BJ (cell line): Measurements from ENCODE around the gene PRDM16. TPM values are rescaled to one million over a fixed set of nuclear protein-coding genes. Genes with fewer than 3 reads are reported as not detected.

Experiments
- CTCF ChIA-PET: fragments of 350-600 bp; formaldehyde crosslinking; extraction: SDS; loops from one replicate; lab custom pipeline; 2021; ENCODE audit warnings: antibody characterized with exemption, inconsistent platforms; lab: Yijun Ruan, JAX
- POLR2A ChIA-PET: fragments of 300-600 bp; sonication (Branson Sonifier 250); formaldehyde crosslinking; extraction: SDS; loops from one replicate; lab custom pipeline; 2021; ENCODE audit warnings: antibody characterized with exemption; lab: Charles Lee
- DNase-seq: peaks from one replicate; pipeline ENCODE4 v3.0.0-alpha.2; 2011; ENCODE audit warnings: low read depth
- H3K27me3 ChIP-seq: 2 replicates; pipeline ENCODE4 v1.6.0; 2011; ENCODE audit warnings: low read length; ENCODE audit not compliant: control insufficient read depth, insufficient read depth
- H3K36me3 ChIP-seq: 2 replicates; pipeline ENCODE4 v1.5.1; 2011; ENCODE audit warnings: low read length; ENCODE audit not compliant: control insufficient read depth, insufficient read depth
- H3K4me3 ChIP-seq: 2 replicates; pipeline ENCODE4 v1.5.1; 2011; ENCODE audit warnings: low read depth, mild to moderate bottlenecking, control low read depth, low read length
- polyA plus RNA-seq: library from polyadenylated mRNA; depleted of rRNA; stranded (reverse); fragments of >200 nt; gene quantifications from 2 replicates; pipeline ENCODE4 v1.2.3, GENCODE V29; 2011
- TF ChIP-seq, protein P1 (sequence below): IDR thresholded peaks from 2 replicates; pipeline ENCODE4 v1.5.1; 2011; ENCODE audit warnings: low read depth, mild to moderate bottlenecking, control low read depth, inconsistent platforms, low read length, moderate library complexity; ENCODE audit not compliant: insufficient read depth

Gene PRDM16
- polyA plus RNA-seq, 1 experiment = 0.02 TPM

DNA sequence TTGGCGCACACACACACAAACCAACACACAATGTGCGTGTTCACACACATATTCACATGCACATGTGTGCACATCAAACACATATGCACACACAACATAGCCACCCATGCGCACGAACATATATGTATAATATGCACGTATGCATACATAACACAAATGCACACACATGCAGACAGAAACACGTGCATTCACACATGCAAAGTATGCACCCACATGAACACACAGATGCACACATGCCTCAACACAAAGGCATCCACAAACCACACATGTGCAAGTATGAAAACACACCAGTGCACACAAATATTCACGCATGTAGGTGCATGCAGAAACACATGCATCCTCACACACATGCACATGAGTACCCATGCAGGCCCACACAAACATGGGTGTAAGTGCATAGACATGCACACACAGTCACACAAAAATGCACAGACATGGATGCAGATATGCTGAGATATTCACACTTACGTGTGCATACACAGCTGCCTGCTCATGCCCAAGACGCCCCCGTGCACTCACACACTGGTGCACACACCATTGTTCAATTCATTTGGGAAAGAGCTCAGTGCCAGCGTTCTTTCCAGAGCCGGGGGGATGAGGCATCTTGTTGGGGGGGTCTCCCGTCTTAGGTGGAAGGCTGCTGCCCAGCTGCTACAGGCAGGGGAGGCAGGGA lies 332.7 kb downstream of the PRDM16 start:
- peaks cover 10% of the 10 kb centered on the region for H3K27me3 ChIP-seq
- H3K36me3 ChIP-seq = no peaks in the 10 kb centered on the region
- no peak for DNase-seq
- ChIA-PET POLR2A (no interaction called here), CTCF (interaction anchor here (0.6 to 1.8 kb wide), 4 partner anchors 23 to 969 kb away, joined by 3 to 5 read pairs (median 4); no protein-coding TSS in a partner anchor)
- H3K4me3 ChIP-seq = no peak overlapping the region
- TF ChIP-seq, protein P1, sequence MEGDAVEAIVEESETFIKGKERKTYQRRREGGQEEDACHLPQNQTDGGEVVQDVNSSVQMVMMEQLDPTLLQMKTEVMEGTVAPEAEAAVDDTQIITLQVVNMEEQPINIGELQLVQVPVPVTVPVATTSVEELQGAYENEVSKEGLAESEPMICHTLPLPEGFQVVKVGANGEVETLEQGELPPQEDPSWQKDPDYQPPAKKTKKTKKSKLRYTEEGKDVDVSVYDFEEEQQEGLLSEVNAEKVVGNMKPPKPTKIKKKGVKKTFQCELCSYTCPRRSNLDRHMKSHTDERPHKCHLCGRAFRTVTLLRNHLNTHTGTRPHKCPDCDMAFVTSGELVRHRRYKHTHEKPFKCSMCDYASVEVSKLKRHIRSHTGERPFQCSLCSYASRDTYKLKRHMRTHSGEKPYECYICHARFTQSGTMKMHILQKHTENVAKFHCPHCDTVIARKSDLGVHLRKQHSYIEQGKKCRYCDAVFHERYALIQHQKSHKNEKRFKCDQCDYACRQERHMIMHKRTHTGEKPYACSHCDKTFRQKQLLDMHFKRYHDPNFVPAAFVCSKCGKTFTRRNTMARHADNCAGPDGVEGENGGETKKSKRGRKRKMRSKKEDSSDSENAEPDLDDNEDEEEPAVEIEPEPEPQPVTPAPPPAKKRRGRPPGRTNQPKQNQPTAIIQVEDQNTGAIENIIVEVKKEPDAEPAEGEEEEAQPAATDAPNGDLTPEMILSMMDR = no peak

DNA sequence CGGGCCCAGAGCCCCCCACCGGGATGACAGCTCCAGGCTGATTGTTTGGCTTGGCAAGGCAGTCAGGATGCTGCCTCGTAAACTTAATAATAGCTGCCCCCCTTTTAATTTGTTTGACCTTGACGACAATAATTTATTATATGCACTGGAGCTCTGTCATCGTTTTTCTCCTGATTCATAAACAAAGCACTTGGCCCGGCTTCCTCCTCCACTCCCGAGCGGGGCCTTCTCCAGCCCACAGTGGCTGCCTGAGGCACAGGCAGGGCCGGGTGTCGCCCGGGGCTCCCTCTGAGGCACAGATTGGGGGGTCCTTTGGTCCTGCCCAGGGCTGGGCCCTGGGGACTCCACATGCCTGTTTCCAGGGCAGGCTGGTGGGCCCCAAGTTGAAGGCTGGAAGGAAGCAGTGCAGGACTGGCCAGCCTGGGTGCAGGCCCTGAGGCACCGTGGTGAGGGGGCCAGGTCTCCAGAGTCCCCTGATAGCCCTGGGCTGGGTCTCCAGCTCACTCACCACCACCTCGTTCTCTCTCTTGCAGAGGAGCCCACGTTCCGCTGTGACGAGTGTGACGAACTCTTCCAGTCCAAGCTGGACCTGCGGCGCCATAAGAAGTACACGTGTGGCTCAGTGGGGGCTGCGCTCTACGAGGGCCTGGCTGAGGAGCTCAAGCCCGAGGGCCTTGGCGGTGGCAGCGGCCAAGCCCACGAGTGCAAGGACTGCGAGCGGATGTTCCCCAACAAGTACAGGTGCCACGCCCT lies 333.4 kb downstream of the PRDM16 start:
- POLR2A ChIA-PET = no interaction called here
- CTCF ChIA-PET = interaction anchor here (0.6 to 1.8 kb wide), 4 partner anchors 22 to 970 kb away, joined by 3 to 5 read pairs (median 4); no protein-coding TSS in a partner anchor
- Histone ChIP-seq H3K36me3 (no peaks in the 10 kb centered on the region), H3K4me3 (no peak overlapping the region), H3K27me3 (peaks cover 5% of the 10 kb centered on the region)
- TF ChIP-seq, protein P1 = no peak
- DNase-seq = peak; percentile 28

GRCh38 chr1:3403011-3403345 lies 334.0 kb downstream of the PRDM16 start:
- POLR2A ChIA-PET = no interaction called here
- TF ChIP-seq, protein P1 = no peak
- Histone ChIP-seq H3K36me3 (no peaks in the 10 kb centered on the region), H3K27me3 (peaks cover 3% of the 10 kb centered on the region), H3K4me3 (no peak overlapping the region)
- DNase-seq = no peak
- CTCF ChIA-PET = no interaction called here

DNA sequence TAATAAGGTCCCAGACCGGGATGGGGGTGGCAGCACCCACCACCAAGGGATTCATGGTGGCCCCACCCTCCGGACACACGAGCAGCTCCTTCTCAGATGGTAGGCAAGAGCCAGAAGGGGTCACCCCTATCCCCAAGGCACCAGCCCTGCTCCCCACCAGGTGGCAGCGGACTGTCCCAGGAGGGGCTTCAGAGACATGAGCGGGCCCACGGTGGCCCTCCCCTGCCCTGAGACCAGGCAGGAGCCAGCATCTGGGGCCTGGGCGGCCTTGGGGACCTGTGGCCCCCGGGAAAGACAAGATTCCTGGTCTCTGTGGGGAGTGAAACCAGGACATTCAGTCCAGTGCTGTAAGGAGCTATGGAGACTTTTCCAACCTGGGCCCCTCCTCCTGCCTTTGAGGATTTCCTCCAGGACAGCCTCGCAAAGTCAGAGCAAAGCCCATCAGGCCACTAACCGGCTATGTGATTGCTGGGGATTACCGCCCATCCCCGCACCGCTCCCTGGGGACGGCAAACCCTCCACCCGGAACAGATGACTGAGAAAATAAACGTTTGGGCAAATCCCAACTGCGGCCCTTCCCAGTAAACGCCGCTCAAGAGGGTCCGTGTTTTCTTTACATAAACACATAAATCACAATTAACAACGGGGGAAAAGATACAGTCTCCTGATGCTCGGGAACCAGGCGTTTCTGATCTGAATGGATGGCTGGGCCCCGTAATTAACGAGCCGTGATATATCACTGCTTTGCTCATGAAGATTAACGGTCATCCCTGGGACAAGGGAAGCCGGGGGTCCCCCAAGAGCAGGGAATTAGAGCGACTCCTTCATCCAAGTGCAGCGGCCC lies 334.6 kb downstream of the PRDM16 start:
- peaks cover 1% of the 10 kb centered on the region for H3K27me3 ChIP-seq
- H3K4me3 ChIP-seq = no peak overlapping the region
- TF ChIP-seq, protein P1 = peak; percentile 45
- no peaks in the 10 kb centered on the region for H3K36me3 ChIP-seq
- no peak for DNase-seq
- ChIA-PET CTCF (interaction anchor here (0.6 kb wide), 1 partner anchor 94 kb away, joined by 3 read pairs; no protein-coding TSS in a partner anchor), POLR2A (no interaction called here)
